ENCODE data around the gene TOMM40L. TPM values are rescaled to one million over a fixed set of nuclear protein-coding genes. Genes with fewer than 3 reads are reported as not detected.

Gene TOMM40L
- polyA plus RNA-seq, 1 experiment, result 13.1 TPM

GRCh38 chr1:161230762-161231161, 4.9 kb downstream of the TOMM40L start:
- no peak for TF ChIP-seq CTCF (IDR thresholded peaks at IDR 0.05; ENCODE audit: insufficient read depth, low read depth, low read length)
- CTCF ChIA-PET, result interaction anchor here (0.7 to 10.0 kb wide), 8 partner anchors 18 to 151 kb away, joined by 3 to 159 read pairs (median 10); partner anchors contain the start of genes NDUFS2 and UFC1

GRCh38 chr1:161233102-161233501, 7.2 kb downstream of the TOMM40L start:
- no peak overlapping the region for H3K4me3 ChIP-seq (ENCODE audit: low read depth, low read length)
- POLR2A ChIA-PET, result interaction anchor here (0.6 kb wide), 1 partner anchor 8 kb away, joined by 3 read pairs; no protein-coding TSS in a partner anchor
- no peak for TF ChIP-seq CTCF (IDR thresholded peaks at IDR 0.05; ENCODE audit: insufficient read depth, low read depth, low read length)
- CTCF ChIA-PET, result interaction anchor here (1.3 to 8.5 kb wide), 2 partner anchors 10 to 59 kb away, joined by 3 to 106 read pairs; no protein-coding TSS in a partner anchor
- peaks cover 6% of the 10 kb centered on the region for H3K36me3 ChIP-seq (ENCODE audit: control insufficient read depth, insufficient read depth, low read length)
- H3K27me3 ChIP-seq (ENCODE audit: control insufficient read depth, insufficient read depth, low read length), result no peaks in the 10 kb centered on the region
- DNase-seq (ENCODE audit: low read depth), result no peak

More at GRCh38 chr1:161230762-161231161, 4.9 kb downstream of the TOMM40L start:
- DNase-seq (ENCODE audit: low read depth), result no peak
- Histone ChIP-seq H3K27me3 (ENCODE audit: control insufficient read depth, insufficient read depth, low read length) (no peaks in the 10 kb centered on the region), H3K4me3 (ENCODE audit: low read depth, low read length) (no peak overlapping the region), H3K36me3 (ENCODE audit: control insufficient read depth, insufficient read depth, low read length) (peaks cover 6% of the 10 kb centered on the region)
- POLR2A ChIA-PET, result no interaction called here

GRCh38 chr1:161235957-161236775, 10.3 kb downstream of the TOMM40L start:
- POLR2A ChIA-PET, result no interaction called here
- H3K36me3 ChIP-seq (ENCODE audit: control insufficient read depth, insufficient read depth, low read length), result no peaks in the 10 kb centered on the region
- CTCF ChIA-PET, result interaction anchor here (0.6 to 2.9 kb wide), 3 partner anchors 8 to 40 kb away, joined by 3 to 12 read pairs (median 3); no protein-coding TSS in a partner anchor
- no peak for DNase-seq (ENCODE audit: low read depth)
- H3K27me3 ChIP-seq (ENCODE audit: control insufficient read depth, insufficient read depth, low read length), result no peaks in the 10 kb centered on the region
- no peak overlapping the region for H3K4me3 ChIP-seq (ENCODE audit: low read depth, low read length)
- no peak for TF ChIP-seq CTCF (IDR thresholded peaks at IDR 0.05; ENCODE audit: insufficient read depth, low read depth, low read length)

- CTCF ChIA-PET, result interaction anchor here (1.7 to 3.1 kb wide), 4 partner anchors 8 to 54 kb away, joined by 5 to 16 read pairs (median 9); partner anchors contain the start of gene TOMM40L
- POLR2A ChIA-PET, result no interaction called here
- Histone ChIP-seq H3K36me3 (ENCODE audit: control insufficient read depth, insufficient read depth, low read length) (no peaks in the 10 kb centered on the region), H3K27me3 (ENCODE audit: control insufficient read depth, insufficient read depth, low read length) (no peaks in the 10 kb centered on the region; the same call in 1 of the 2 replicates), H3K4me3 (ENCODE audit: low read depth, low read length) (no peak within 1 kb of the TSS)
- no peak for DNase-seq (ENCODE audit: low read depth)
- no peak for TF ChIP-seq CTCF (IDR thresholded peaks at IDR 0.05; ENCODE audit: insufficient read depth, low read depth, low read length)
These were observed 12.2 kb downstream of the TOMM40L start, which contains the start of gene NR1I3 for GRCh38 chr1:161238039-161238473. Gene NR1I3 (minus strand): TSS chr1:161238203. CDS start chr1:161236565, 1,638 bp downstream.

- H3K36me3 ChIP-seq (ENCODE audit: control insufficient read depth, insufficient read depth, low read length), result no peaks in the 10 kb centered on the region
- POLR2A ChIA-PET, result no interaction called here
- no peak for TF ChIP-seq CTCF (IDR thresholded peaks at IDR 0.05; ENCODE audit: insufficient read depth, low read depth, low read length)
- CTCF ChIA-PET, result interaction anchor here (1.7 to 1.8 kb wide), 2 partner anchors 12 to 15 kb away, joined by 5 to 7 read pairs; no protein-coding TSS in a partner anchor
- no peak overlapping the region for H3K4me3 ChIP-seq (ENCODE audit: low read depth, low read length)
- DNase-seq (ENCODE audit: low read depth), result no peak
- H3K27me3 ChIP-seq (ENCODE audit: control insufficient read depth, insufficient read depth, low read length), result no peaks in the 10 kb centered on the region; the same call in 1 of the 2 replicates
These were observed 15.8 kb downstream of the TOMM40L start for GRCh38 chr1:161241682-161242081.

Data from BJ (cell line).